Measurements from ENCODE around the gene PTPN5. TPM values are rescaled to one million over a fixed set of nuclear protein-coding genes. Genes with fewer than 3 reads are reported as not detected.

Gene PTPN5
- total RNA-seq, 1 experiment from 2014 or later = 1.4 TPM

GRCh38 chr11:18754308-18754707, 37.3 kb downstream of the PTPN5 start:
- no peak overlapping the region for H2BK5ac ChIP-seq (ENCODE audit: insufficient read length, low read length)
- no peak overlapping the region for H3T11ph ChIP-seq (ENCODE audit: low read length)
- no peak for TF ChIP-seq CTCF (conservative IDR thresholded peaks at IDR 0.05)
- no peaks in the 10 kb centered on the region for H3K79me2 ChIP-seq (ENCODE audit: insufficient read depth, low read length)
- peaks cover 5 to 7% of the 10 kb centered on the region in 2 experiments for H3K4me1 Mint-ChIP-seq
- no peaks in the 10 kb centered on the region for H3K36me3 Mint-ChIP-seq (ENCODE audit: insufficient read depth in 1 of 3, low read depth in 3 of 3)
- no peak overlapping the region for H3K4ac ChIP-seq (ENCODE audit: low read depth, low read length)
- H3K4me2 ChIP-seq (ENCODE audit: insufficient read depth, insufficient read length, low read length) = no peak overlapping the region
- no peak for DNase-seq
- H4K91ac ChIP-seq (ENCODE audit: insufficient read length, low read depth, low read length) = no peak overlapping the region
- no peaks in the 10 kb centered on the region for H3K27me3 ChIP-seq (ENCODE audit: insufficient read depth, low read length)
- H3K27ac Mint-ChIP-seq = peak overlapping the region in 1 of 3 experiments; percentile 33; a peak in 1 of 7 replicates
- H3K23me2 ChIP-seq (ENCODE audit: insufficient read length, low read depth, low read length, poor library complexity, severe bottlenecking) = no peaks in the 10 kb centered on the region
- peaks cover 7% of the 10 kb centered on the region for H3K27me3 Mint-ChIP-seq (ENCODE audit: low read depth)
- H2BK20ac ChIP-seq (ENCODE audit: low read depth, low read length, poor library complexity, severe bottlenecking) = no peak overlapping the region
- H3K23ac ChIP-seq (ENCODE audit: insufficient read length, low read depth, low read length) = no peak overlapping the region
- WGBS (ENCODE audit: extremely low coverage, insufficient read length, low lambda C conversion rate) = no CpG with 5 or more reads among the region's 5 CpGs
- H4K8ac ChIP-seq (replicated peaks; ENCODE audit: insufficient read length, low read depth, low read length) = no peak overlapping the region
- no peak overlapping the region for H3K4me3 Mint-ChIP-seq
- no peak overlapping the region for H2BK15ac ChIP-seq (ENCODE audit: low read depth, low read length)
- no peaks in the 10 kb centered on the region for H4K20me1 ChIP-seq (ENCODE audit: control insufficient read depth, insufficient read depth, insufficient read length)
- H3K56ac ChIP-seq (ENCODE audit: insufficient read length, low read depth, low read length) = no peak overlapping the region
- H4K5ac ChIP-seq (ENCODE audit: insufficient read length, low read depth, low read length) = no peak overlapping the region
- H3K9me3 ChIP-seq (ENCODE audit: control insufficient read depth, low read depth, low read length) = no peaks in the 10 kb centered on the region
- H3K9ac ChIP-seq (ENCODE audit: extremely low read depth, insufficient read length, low read length) = no peak overlapping the region
- H3K9me3 Mint-ChIP-seq = no peaks in the 10 kb centered on the region
- peaks cover 2% of the 10 kb centered on the region; the same call in 1 of the 2 replicates for H3K4me1 ChIP-seq (ENCODE audit: insufficient read depth, low read length)
- no peak overlapping the region for H2AK5ac ChIP-seq (ENCODE audit: insufficient read length, low read length)
- H3K27ac ChIP-seq (ENCODE audit: insufficient read length, low read depth, low read length) = no peak overlapping the region
- no peak overlapping the region for H2BK120ac ChIP-seq (ENCODE audit: low read depth, low read length, poor library complexity, severe bottlenecking)
- H3K79me1 ChIP-seq (ENCODE audit: insufficient read depth, low read depth, low read length, poor library complexity, severe bottlenecking) = no peaks in the 10 kb centered on the region
- H2BK12ac ChIP-seq (ENCODE audit: insufficient read length, low read depth, low read length) = no peak overlapping the region
- H2AFZ ChIP-seq (ENCODE audit: low read length) = no peak overlapping the region
- H3K18ac ChIP-seq (ENCODE audit: insufficient read length, low read depth, low read length) = no peak overlapping the region
- H3K14ac ChIP-seq (ENCODE audit: insufficient read depth, low read length) = no peak overlapping the region

All from H9 (cell line).